Gastrocnemius medialis (tissue), 4 donors: ENCODE measurements around the gene ZFP36L2.

ENCODE experiments used
- CTCF ChIP-seq, 5 experiments: fragments of 450-650 bp in 3 of 5; fragments of 200-600 bp in 2 of 5; sonication (generic) in 2 of 5; IDR thresholded peaks in 4 of 5; conservative IDR thresholded peaks in 1 of 5; 1 replicate in 4 of 5; 2 replicates in 1 of 5; pipeline ENCODE4 v1.5.1; 2016 to 2019; ENCODE audit warnings: antibody characterized with exemption in 5 of 5, mild to moderate bottlenecking in 3 of 5, moderate library complexity in 3 of 5
- POLR2A ChIP-seq, 2 donors: fragments of 450-650 bp; IDR thresholded peaks; one replicate each; pipeline ENCODE4 v1.6.1; 2017; ENCODE audit warnings: antibody characterized with exemption in 2 of 2, mild to moderate bottlenecking in 2 of 2, moderate library complexity in 2 of 2

GRCh38 chr2:43191947-43192516 lies 34.4 kb downstream of the ZFP36L2 start:
- no peak for TF ChIP-seq CTCF (IDR thresholded peaks at IDR 0.05 in 4 of 5, conservative IDR thresholded peaks at IDR 0.05 in 1 of 5)
- TF ChIP-seq POLR2A (IDR thresholded peaks at IDR 0.05) = no peak
